GM10847 (cell line): ENCODE data around the gene KHDRBS2.

ENCODE experiments used
- POLR2A ChIP-seq: IDR thresholded peaks from 2 replicates; pipeline ENCODE4 v1.6.1; 2011; ENCODE audit not compliant: insufficient read length; ENCODE audit errors: extremely low read depth

The KHDRBS2 gene

DNA sequence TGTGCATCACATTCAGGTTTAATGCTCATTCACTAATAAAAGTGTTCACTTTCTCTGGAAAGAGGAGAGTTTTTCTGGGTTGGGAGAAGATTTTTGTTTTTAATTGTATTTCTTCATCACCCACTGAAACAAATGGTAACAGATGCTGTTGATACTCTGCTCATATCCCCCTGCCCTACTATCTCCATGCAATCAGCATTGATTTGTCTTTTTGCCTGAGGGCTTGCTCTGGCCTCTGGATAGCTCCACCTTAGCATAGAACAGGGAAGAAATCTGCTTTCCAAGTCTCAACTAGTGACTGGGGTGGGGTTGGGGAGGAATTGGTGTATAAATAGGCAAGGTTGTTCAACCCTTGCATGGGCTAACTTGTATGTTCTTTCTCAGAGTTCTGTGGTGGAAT, 296.4 kb downstream of the KHDRBS2 start:
- TF ChIP-seq POLR2A, result no peak

DNA sequence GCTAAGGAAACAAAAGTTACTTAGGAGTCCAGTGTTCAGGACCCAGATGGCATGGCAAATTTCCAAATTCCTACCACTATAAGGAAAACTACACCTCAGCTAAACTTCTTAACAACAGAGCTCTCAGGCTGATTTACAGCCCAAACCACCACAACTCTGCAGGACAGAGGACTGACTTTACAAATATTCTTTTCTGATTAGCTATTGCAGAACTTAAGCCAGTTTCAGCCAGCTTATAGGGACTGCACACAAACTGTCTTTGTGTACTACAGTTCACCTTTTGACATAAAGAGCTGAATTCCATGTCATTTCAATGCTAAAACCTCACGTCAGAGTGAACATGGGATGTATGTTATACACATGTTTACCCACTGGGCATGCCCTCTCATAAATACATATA, 305.4 kb downstream of the KHDRBS2 start:
- TF ChIP-seq POLR2A, result no peak

DNA sequence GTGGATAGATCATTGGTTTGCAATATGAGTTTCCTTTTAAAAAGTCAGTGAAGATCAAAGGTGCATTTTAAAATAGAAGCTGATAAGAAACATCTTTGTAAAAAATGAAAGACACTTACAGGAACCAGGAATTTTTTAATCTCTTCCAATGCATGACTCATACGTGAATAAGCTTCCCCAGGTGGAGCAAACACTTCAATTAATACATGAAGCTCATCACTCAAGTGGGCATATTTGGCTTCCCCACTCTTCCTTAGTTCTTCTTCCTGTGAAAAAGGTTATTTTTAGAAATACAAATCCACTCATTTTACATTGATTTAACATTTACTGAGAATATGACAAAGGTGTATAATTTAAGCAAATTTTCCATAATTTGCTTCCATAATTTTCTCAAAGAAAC, 308.1 kb downstream of the KHDRBS2 start:
- TF ChIP-seq POLR2A, result no peak

DNA sequence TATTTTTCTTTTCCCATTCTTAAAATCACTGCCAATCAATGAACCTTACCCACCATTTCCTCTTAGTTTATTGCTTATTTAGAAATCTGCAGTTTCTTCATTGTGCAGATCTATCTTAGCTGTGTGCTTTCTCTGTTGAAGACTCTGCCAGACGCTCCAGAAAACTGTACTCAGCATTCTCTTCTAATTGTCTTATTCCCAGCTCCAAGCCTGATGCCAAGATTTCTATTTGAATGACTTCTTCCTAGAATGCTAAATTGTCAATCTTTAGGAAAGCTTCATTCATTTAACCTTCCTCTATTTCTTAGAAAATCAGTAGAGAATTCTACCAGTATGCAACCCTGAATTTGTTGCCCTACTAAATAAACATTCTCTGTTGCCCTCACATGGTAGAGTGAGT, 308.9 kb downstream of the KHDRBS2 start:
- TF ChIP-seq POLR2A, result no peak

DNA sequence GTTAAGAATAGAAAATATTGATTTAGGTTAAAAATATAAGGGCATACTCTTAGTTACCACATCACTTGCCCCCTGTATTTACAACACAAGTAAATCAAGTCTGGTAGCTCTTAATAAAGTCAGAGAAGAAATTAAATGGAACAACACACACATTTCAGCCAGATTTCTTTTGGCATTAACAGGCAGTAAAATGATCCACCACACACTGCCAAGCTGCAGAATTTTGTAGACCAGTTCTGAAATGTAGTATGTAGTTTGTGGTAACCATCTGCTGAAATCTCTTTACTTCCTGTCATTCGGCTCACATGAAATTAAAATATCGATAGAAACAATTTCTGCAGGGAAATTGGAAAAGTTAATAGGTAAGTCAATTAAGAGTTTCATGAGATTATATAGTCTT, 326.8 kb downstream of the KHDRBS2 start:
- no peak for TF ChIP-seq POLR2A

DNA sequence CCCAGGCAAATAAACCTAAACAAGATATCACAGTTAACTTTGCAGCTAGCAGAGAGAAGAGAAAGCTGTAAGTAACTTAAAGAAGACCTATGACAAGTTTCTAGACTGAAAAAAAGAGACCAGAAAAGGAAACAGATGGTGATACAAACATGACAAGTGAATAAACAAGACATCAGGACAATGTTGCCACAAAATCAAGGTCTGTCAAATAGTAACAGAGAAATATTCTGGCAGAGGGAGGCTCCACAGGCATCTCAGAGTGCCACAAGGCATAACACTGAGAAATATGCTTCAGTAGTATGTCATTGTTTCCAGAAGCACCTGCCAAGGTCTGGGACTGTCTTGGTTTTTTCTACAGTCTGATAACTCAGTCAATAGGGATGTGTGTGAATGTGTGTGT, 332.2 kb downstream of the KHDRBS2 start:
- TF ChIP-seq POLR2A, result no peak

DNA sequence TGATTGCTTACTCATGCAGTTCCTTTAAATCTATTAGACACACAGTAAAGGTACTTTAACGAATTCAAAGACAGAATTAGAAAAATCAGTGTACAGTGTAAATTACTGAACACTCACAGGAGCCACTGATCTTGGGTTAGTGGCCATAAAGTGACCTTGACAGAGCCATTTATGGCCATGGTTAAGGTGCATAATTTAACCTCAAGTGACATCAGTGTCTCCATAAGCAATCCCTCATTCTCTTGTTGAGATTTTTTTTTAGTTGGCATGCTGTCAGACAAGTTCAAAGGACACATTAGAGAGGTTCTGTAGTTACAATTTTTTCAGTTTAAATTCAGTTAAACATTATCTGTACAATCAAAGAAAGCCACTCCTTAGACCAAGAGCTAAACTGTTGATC, 334.4 kb downstream of the KHDRBS2 start:
- no peak for TF ChIP-seq POLR2A

DNA sequence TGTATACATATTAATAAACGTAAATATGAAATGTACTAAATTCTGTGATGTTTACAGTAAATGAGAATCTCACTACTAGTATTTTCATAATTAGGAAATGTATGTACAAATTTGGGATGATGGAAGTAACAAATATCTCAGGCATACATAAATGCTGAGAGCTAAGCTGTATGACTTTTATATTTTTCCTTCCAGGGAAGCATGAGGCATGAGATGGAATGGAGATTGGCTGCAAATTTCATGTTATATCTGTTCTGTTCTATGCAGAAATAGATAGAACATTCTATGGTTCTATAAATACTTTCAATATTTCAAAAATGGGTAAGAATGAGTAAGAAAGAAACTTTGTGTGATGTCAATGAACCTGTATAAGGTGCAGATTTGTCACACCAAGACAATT, 335.2 kb downstream of the KHDRBS2 start:
- TF ChIP-seq POLR2A, result no peak

DNA sequence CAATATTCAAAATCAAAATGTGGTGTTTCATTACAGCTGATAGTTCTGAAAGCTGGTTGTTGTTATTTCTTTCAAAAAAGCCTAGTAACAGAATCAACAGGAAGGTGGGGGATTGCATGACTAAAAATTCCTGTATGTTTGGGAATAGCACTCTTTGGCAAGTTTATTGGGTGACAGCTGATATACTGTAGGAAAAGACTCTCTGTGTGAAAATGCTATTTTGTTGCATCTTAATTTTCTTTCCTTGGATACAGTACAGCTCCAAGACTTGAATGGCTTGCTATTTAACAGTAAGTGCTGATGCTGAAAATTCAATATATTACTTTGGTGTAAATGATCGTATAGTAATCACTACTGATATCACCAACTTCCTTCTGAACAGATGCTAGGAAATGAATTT, 336.1 kb downstream of the KHDRBS2 start:
- TF ChIP-seq POLR2A, result no peak

DNA sequence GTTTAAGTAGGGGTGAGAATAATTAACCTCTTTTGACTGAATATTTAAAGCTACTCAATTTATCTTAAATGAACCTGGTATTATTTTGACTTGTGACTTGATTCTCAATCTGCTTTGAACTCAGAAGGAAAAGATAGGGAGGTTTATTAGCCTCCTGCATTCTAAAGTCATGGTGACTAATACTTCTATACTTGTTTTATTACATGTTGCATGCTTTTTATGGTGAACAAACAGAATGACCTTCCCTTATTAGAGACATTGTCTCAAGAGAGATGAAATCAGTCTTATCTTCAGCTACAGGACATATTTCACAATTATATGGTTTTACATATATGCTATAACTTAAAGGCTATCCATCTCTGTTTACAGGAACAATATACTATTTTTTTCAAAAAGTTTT, 336.9 kb downstream of the KHDRBS2 start:
- TF ChIP-seq POLR2A, result no peak

DNA sequence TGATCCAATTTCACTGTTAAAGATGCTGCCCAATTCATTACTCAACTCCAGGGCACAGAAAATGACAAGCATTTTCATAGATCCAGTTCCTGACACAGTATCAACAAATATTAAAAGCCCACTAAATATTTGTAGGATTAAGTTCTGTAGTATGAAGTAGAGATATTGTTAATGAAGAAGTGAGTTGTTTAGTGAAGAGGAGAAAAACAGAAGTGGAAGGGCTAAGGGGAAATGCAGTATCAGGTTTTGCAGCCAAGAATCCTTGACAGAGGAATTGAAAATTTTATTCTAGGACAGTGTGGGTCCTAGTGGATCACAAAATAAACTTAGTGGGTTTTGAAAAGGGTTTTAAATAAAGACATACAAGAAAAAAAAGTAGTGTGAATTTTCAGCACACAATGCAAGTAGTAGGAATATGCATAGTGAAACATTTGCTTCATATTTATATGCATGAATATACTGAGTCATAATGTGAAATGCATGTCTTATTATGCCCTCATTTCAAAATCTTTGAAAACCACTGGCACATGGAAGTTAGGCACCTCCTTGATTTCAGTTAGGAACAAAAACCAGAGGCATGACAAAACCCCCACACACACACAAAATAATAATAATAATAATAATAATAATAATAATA, 338.6 kb downstream of the KHDRBS2 start:
- TF ChIP-seq POLR2A, result no peak

DNA sequence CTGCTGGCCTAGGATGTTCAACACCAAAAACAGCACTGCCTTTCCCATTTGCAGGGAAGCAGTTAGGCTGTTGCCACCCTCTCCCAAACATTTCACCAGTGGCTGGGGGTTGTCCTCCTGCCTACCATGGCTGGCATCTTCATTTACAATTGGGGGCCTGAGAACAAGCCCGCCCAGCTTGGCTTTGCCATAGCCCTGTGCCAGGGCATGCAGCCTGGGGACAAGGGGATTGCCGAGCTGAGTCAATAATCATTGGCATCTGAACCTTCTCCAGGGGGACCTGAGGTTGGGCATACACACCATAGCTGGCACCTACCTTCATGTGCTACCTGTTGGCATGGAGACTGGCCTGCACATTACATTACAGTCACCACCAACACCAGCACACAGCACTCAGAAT, 345.1 kb downstream of the KHDRBS2 start:
- TF ChIP-seq POLR2A, result no peak

DNA sequence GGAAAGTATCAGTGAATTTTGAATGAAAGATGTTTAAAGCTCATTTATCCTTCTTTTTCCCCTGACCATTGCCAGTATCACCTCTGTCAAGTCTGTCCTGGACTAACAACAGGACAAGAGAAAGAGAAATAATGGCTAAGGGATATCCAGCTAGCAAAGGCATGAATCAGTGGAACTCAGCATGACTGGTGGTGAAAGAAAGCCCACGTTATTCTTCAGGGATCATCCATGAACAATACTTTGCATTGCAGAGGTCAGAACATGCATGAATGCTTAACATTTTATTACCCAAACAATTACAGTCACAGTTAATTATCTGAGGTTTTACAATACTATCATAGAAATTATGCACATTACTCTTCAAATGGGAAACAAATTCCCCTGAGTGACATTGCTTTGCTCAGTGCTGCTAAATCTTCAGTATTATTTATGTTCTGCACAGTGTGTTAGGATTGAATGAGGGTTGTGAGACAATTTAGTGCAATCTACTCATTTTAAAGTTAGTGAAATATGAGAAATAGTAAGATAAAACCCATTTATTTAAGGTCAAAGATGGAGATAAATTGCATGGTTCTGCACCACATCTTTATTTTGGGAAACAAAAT, 350.7 kb downstream of the KHDRBS2 start:
- TF ChIP-seq POLR2A, result no peak

DNA sequence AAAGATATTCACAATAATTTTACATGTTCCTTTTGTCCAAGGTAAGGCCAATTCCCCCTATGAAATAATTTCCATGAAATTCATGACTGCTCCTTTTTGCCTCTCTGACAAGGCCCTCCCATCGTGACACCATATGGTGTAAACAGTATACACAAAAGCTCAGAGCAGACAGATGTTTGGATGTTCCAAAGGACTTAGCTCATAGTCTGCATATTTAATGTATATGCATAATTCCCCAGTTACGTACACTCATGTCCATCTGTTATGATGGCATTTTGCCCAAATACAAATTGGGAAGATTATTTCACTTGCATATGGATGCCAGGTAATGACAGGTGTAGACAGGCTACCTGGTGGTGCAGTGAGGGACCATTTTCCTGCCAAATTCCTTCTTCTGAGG, 376.5 kb downstream of the KHDRBS2 start:
- no peak for TF ChIP-seq POLR2A

DNA sequence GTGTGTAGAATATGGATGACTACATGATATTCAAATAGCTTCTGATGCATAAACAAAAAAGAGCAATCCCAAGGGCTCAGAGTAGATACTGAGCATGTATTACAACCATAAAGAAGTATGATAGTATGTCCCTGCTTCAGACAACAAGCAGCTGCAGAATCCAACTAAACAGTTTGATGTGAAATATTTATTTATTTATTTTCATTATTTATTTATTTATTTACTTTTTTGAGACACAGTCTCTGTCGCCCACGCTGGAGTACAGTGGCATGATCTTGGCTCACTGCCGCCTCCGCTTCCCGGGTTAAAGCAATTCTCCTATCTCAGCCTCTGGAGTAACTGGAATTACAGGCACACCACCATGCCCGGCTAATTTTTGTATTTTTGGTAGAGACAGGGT, 384.3 kb downstream of the KHDRBS2 start:
- TF ChIP-seq POLR2A, result no peak

DNA sequence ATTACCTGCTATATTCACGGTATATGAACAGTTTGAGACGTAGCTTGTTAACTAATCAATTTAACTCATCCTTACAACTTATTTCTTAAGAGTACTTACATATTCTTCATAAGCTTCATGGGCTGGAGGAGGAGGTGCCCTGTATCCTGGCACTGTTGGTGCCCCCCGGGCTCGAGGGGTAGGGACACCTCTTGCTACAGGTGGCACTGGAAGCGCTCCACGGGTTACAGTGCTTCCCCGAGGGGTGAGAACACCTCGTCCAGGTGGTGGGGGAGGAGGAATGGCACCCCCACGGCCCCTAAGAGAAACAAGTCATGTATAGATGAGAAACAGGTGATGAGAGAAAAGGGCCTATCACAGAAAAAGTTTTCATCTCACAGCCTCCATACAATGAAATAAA, 391.5 kb downstream of the KHDRBS2 start:
- no peak for TF ChIP-seq POLR2A

DNA sequence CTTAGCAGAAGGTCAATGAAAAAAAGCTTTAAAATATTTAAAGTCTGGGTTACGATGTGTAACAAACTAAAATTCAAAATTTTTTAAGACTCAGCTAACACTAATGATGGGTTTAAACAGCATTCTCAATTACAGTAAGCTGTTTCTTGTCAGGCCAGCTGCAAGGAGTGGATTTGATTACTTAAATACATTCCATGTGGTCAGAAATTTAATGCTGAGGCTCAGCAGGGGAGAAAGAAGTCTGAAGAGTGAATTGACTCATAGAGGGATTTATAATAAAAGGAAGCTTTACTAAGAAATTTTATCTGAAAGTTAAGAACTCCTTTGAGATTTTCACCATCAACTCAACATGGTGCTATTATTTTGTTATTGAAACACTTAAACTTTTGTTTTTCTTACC, 398.6 kb downstream of the KHDRBS2 start:
- TF ChIP-seq POLR2A, result no peak
